Measurements from ENCODE around the gene MAL. TPM values are rescaled to one million over a fixed set of nuclear protein-coding genes. Genes with fewer than 3 reads are reported as not detected.

MAL gene
- total RNA-seq, 3 donors from 2014 or later (not counting 1 experiment from before 2014, with no cell fraction given): 0.54 to 3.3 (median 1.8) TPM

DNA sequence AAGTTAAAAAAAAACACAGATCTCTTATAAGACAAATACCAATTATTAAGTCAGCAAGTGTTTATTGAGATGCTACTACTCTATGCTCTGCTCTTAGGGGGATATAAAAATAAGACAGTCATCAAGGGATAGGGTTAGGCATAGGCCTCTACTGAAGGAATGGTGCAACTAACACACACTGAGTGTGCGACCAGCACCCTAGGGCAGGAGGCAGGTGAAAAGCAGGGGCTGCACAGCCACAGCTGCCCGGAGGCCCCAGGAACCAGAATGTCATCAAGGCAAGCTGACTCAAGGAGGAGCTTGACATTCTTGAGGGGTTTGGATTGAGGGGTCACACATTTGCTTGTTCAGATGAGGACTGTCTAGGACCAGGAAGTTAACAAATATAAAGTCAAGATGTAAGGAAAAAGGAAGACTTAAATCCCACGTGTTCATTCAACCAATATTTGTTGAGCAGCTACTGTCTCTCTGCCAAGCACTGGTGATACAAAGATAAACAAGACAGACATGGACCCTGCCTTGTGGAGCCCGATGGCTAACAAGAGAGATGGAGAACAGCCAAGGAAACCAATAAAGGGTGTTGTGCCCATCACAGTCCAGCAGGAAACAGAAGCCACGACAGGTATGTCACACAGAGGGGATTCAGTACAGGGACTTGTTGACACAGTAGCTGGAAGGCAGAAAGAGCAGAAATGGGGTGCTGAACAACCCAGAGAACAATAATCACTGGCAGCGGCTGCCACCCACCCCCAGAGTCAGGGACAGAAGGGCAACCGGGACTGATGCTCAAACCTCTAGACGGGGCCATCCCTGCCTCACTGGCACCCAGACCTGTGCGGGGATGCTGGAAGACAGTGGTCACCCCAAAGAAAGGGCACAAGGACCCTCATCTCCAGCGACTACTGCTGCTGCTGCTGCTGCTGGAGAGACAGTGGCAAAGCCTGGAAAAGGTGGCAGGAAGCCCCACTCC, 45.8 kb upstream of the MAL start:
- Mint-ChIP-seq H3K36me3 (no peaks in the 10 kb centered on the region), H3K9me3 (no peaks in the 10 kb centered on the region), H3K27me3 (ENCODE audit: low read depth in 2 of 2) (peaks cover 4 to 11% of the 10 kb centered on the region in 2 donors), H3K4me3 (no peak overlapping the region), H3K27ac (no peak overlapping the region), H3K4me1 (no peaks in the 10 kb centered on the region)
- Histone ChIP-seq H3K9me3 (ENCODE audit: control insufficient read depth, insufficient read depth, low read length) (no peaks in the 10 kb centered on the region), H3K4me1 (ENCODE audit: control insufficient read depth, insufficient read depth, low read length) (no peaks in the 10 kb centered on the region), H3K27me3 (ENCODE audit: control insufficient read depth, insufficient read depth, low read length) (no peaks in the 10 kb centered on the region), H3K36me3 (ENCODE audit: control insufficient read depth, insufficient read depth, low read length) (no peaks in the 10 kb centered on the region), H3K27ac (ENCODE audit: low read length) (no peak overlapping the region), H3K4me3 (ENCODE audit: low read length) (no peak overlapping the region)
- intact Hi-C loops (cut with micrococcal nuclease): no loop called here
- WGBS (ENCODE audit: insufficient coverage): 91% methylated on average over 10 of the region's 10 CpGs
- peak in 1 of 3 donors; percentile 30 for ATAC-seq
- DNase-seq: no peak
- TF ChIP-seq, protein P1, sequence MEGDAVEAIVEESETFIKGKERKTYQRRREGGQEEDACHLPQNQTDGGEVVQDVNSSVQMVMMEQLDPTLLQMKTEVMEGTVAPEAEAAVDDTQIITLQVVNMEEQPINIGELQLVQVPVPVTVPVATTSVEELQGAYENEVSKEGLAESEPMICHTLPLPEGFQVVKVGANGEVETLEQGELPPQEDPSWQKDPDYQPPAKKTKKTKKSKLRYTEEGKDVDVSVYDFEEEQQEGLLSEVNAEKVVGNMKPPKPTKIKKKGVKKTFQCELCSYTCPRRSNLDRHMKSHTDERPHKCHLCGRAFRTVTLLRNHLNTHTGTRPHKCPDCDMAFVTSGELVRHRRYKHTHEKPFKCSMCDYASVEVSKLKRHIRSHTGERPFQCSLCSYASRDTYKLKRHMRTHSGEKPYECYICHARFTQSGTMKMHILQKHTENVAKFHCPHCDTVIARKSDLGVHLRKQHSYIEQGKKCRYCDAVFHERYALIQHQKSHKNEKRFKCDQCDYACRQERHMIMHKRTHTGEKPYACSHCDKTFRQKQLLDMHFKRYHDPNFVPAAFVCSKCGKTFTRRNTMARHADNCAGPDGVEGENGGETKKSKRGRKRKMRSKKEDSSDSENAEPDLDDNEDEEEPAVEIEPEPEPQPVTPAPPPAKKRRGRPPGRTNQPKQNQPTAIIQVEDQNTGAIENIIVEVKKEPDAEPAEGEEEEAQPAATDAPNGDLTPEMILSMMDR (IDR thresholded peaks at IDR 0.05): no peak

DNA sequence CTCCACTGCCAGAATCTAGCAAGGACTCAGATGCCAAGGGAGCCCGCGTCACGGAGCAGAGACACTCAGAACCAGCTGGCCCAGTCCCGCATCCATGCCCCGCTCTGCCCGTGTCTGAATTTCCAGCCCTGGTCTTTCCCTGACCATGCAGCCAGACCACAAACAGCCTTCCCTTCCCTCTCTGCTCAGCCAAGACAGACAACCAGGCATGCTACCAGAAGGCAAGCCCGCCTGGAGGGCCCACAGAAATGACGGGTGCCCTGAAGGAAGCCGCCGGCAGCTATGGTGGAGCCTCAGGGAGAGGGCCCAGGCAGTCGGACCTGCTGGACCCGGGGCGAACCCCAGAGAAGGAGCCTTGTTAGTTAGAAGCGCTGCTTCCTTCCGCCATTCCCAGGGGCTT, 45.1 kb upstream of the MAL start:
- H3K27me3 ChIP-seq (ENCODE audit: control insufficient read depth, insufficient read depth, low read length): no peaks in the 10 kb centered on the region
- Mint-ChIP-seq H3K27ac (no peak overlapping the region), H3K4me1 (no peaks in the 10 kb centered on the region), H3K36me3 (no peaks in the 10 kb centered on the region), H3K9me3 (no peaks in the 10 kb centered on the region), H3K4me3 (no peak overlapping the region), H3K27me3 (ENCODE audit: low read depth in 2 of 2) (peaks cover 4 to 5% of the 10 kb centered on the region in 2 donors)
- H3K36me3 ChIP-seq (ENCODE audit: control insufficient read depth, insufficient read depth, low read length): no peaks in the 10 kb centered on the region
- no peak for ATAC-seq
- no peak for DNase-seq
- WGBS (ENCODE audit: insufficient coverage): 94% methylated on average over 15 of the region's 15 CpGs
- no peaks in the 10 kb centered on the region for H3K4me1 ChIP-seq (ENCODE audit: control insufficient read depth, insufficient read depth, low read length)
- H3K27ac ChIP-seq (ENCODE audit: low read length): no peak overlapping the region
- TF ChIP-seq, protein P1 (IDR thresholded peaks at IDR 0.05): no peak
- intact Hi-C loops (cut with micrococcal nuclease): no loop called here
- no peak overlapping the region for H3K4me3 ChIP-seq (ENCODE audit: low read length)
- H3K9me3 ChIP-seq (ENCODE audit: control insufficient read depth, insufficient read depth, low read length): no peaks in the 10 kb centered on the region

DNA sequence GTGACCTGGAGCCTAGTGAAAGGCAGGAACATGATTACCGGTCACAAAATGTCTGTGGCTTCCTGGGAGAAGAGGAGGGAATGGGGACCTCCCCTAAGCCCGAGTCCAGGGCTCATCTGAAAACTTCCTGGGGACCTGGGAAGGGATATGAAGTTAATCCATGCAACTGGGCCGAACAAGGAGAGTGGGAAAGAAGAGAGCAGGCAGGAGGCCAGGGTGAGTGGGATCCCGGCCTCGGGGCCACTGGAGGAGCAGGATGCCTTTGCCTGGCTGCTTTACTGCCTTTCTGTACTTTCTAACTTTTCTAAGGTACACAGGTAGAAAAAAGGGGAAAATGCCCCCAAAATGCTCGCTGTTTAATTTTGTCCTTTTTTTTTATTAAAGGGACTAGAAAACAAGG, 43.4 kb upstream of the MAL start:
- no peaks in the 10 kb centered on the region for H3K36me3 ChIP-seq (ENCODE audit: control insufficient read depth, insufficient read depth, low read length)
- DNase-seq: no peak
- intact Hi-C loops (cut with micrococcal nuclease): no loop called here
- H3K36me3 Mint-ChIP-seq: no peaks in the 10 kb centered on the region
- H3K4me1 ChIP-seq (ENCODE audit: control insufficient read depth, insufficient read depth, low read length): no peaks in the 10 kb centered on the region
- H3K4me3 Mint-ChIP-seq: no peak overlapping the region
- no peaks in the 10 kb centered on the region for H3K27me3 ChIP-seq (ENCODE audit: control insufficient read depth, insufficient read depth, low read length)
- TF ChIP-seq, protein P1 (IDR thresholded peaks at IDR 0.05): no peak
- H3K4me3 ChIP-seq (ENCODE audit: low read length): no peak overlapping the region
- no peaks in the 10 kb centered on the region for H3K9me3 ChIP-seq (ENCODE audit: control insufficient read depth, insufficient read depth, low read length)
- H3K27ac Mint-ChIP-seq: no peak overlapping the region
- no peaks in the 10 kb centered on the region for H3K4me1 Mint-ChIP-seq
- H3K9me3 Mint-ChIP-seq: no peaks in the 10 kb centered on the region
- no peak for ATAC-seq
- peaks cover 4 to 5% of the 10 kb centered on the region in 2 donors for H3K27me3 Mint-ChIP-seq (ENCODE audit: low read depth in 2 of 2)
- no peak overlapping the region for H3K27ac ChIP-seq (ENCODE audit: low read length)
- WGBS (ENCODE audit: insufficient coverage): 82% methylated on average over 6 of the region's 6 CpGs

All from natural killer cell (primary cell).